Head of caudate nucleus (tissue), 42 donors: ENCODE data around the gene POLQ.
"Not testable (repeated sequence)": the region's sequence is repeated elsewhere in the genome, so short reads cannot be mapped to it uniquely, and the experiment has no call there.

Experiments
- DNase-seq, 42 donors: peaks; one replicate each; pipeline versions ENCODE4 v3.0.0 to v3.0.0-alpha.2; 2020 to 2021; ENCODE audit warnings: mixed read lengths in 7 of 42
- intact Hi-C: fragments of 100-400 bp; cut with DNase I; formaldehyde crosslinking; loops from one replicate; pipeline ENCODE4 v1.15.0; 2022

Gene POLQ

GRCh38 chr3:121545574-121546455, at the start of gene POLQ:
Gene POLQ, minus strand, starts transcription at chr3:121545988. Its CDS starts 111 bp downstream, at chr3:121545877.
- peak; percentile 89 to 98 (median 95) for DNase-seq
- intact Hi-C loops: no loop called here

GRCh38 chr3:121594850-121595249, 49.1 kb upstream of the POLQ start:
- intact Hi-C loops: no loop called here
- DNase-seq: no peak

GRCh38 chr3:121593806-121594205, 48.0 kb upstream of the POLQ start:
- intact Hi-C loops, DNase-seq: not testable (repeated sequence)

GRCh38 chr3:121592856-121593702, 47.3 kb upstream of the POLQ start, which contains the start of gene FBXO40:
Gene FBXO40, plus strand, starts transcription at chr3:121593379. Its CDS starts 27,197 bp downstream, at chr3:121620576.
- intact Hi-C loops: no loop called here
- DNase-seq: peak in 1 of 42 donors; percentile 2

GRCh38 chr3:121584418-121584817, 38.6 kb upstream of the POLQ start:
- intact Hi-C loops: no loop called here
- DNase-seq: no peak

- intact Hi-C loops: no loop called here
- no peak for DNase-seq
Observed at GRCh38 chr3:121581691-121582090, 35.9 kb upstream of the POLQ start.

GRCh38 chr3:121574449-121574848, 28.7 kb upstream of the POLQ start:
- intact Hi-C loops: no loop called here
- no peak for DNase-seq

GRCh38 chr3:121567649-121568048, 21.9 kb upstream of the POLQ start, which contains the start of gene ARGFX:
Gene ARGFX, plus strand, starts transcription at chr3:121567949. Its CDS starts 2,765 bp downstream, at chr3:121570714.
- DNase-seq: no peak
- intact Hi-C loops: no loop called here

- DNase-seq: no peak
- intact Hi-C loops: no loop called here
Observed at GRCh38 chr3:121566773-121567172, 21.0 kb upstream of the POLQ start.

- no peak for DNase-seq
- intact Hi-C loops: no loop called here
Observed at GRCh38 chr3:121562148-121562547, 16.4 kb upstream of the POLQ start.

- intact Hi-C loops: loop anchor here (10.0 kb wide), 1 partner anchor 697 kb away; no protein-coding TSS in a partner anchor
- no peak for DNase-seq
Observed at GRCh38 chr3:121557426-121557934, 11.7 kb upstream of the POLQ start.

GRCh38 chr3:121552797-121553196, 7.0 kb upstream of the POLQ start:
- intact Hi-C loops: loop anchor here (10.0 kb wide), 1 partner anchor 702 kb away; no protein-coding TSS in a partner anchor
- DNase-seq: no peak

- DNase-seq: peak in 11 of 42 donors; percentile 4 to 51 (median 20)
- intact Hi-C loops: loop anchor here (10.0 kb wide), 1 partner anchor 702 kb away; no protein-coding TSS in a partner anchor
Observed at GRCh38 chr3:121552379-121552778, 6.6 kb upstream of the POLQ start.

GRCh38 chr3:121545049-121545573, 677 bp downstream of the POLQ start:
- intact Hi-C loops: no loop called here
- no peak for DNase-seq

GRCh38 chr3:121542924-121543323, 2.9 kb downstream of the POLQ start:
- no peak for DNase-seq
- intact Hi-C loops: no loop called here

- intact Hi-C loops: no loop called here
- DNase-seq: no peak
Observed at GRCh38 chr3:121531269-121531668, 14.5 kb downstream of the POLQ start.

- intact Hi-C loops: no loop called here
- no peak for DNase-seq
Observed at GRCh38 chr3:121529308-121529707, 16.5 kb downstream of the POLQ start.

GRCh38 chr3:121520510-121520909, 25.3 kb downstream of the POLQ start:
- DNase-seq: no peak
- intact Hi-C loops: no loop called here
